ENCODE measurements around the gene CBX4.

GRCh38 chr17:79829004-79829403, 10.2 kb downstream of the CBX4 start:
- TF ChIP-seq MXI1 (IDR thresholded peaks at IDR 0.05; ENCODE audit: low read depth, low read length) (no peak), CTCF (IDR thresholded peaks at IDR 0.05 in 2 of 3, conservative IDR thresholded peaks at IDR 0.05 in 1 of 3; ENCODE audit: control insufficient read depth in 2 of 3, extremely low read depth in 1 of 3, insufficient read depth in 1 of 3, low read depth in 3 of 3, low read length in 3 of 3) (no peak), POLR2A (IDR thresholded peaks at IDR 0.05; ENCODE audit: low read depth, low read length) (no peak), SMC3 (IDR thresholded peaks at IDR 0.05; ENCODE audit: borderline replicate concordance, low read length) (no peak)
